ENCODE measurements around the gene SHMT2. TPM values are rescaled to one million over a fixed set of nuclear protein-coding genes. Genes with fewer than 3 reads are reported as not detected.

The SHMT2 gene
- total RNA-seq, 1 experiment from 2014 or later = 421 TPM

- Mint-ChIP-seq H3K27ac (ENCODE audit: low read depth, unreplicated experiment) (no peak overlapping the region), H3K27me3 (ENCODE audit: insufficient read depth, unreplicated experiment) (no peaks in the 10 kb centered on the region), H3K4me1 (ENCODE audit: insufficient read depth, unreplicated experiment) (no peaks in the 10 kb centered on the region), H3K4me3 (ENCODE audit: unreplicated experiment) (no peak overlapping the region), H3K9me3 (ENCODE audit: unreplicated experiment) (no peaks in the 10 kb centered on the region), H3K36me3 (ENCODE audit: insufficient read depth, unreplicated experiment) (peaks cover 29% of the 10 kb centered on the region)
- no peak for TF ChIP-seq CTCF (IDR thresholded peaks at IDR 0.05; ENCODE audit: unreplicated experiment)
- intact Hi-C loops (cut with micrococcal nuclease) = no loop called here
- ChIA-PET CTCF (interaction anchor here (0.6 to 5.2 kb wide), 2 partner anchors 9 to 69 kb away, joined by 3 to 20 read pairs; no protein-coding TSS in a partner anchor), POLR2A (no interaction called here)
- DNase-seq (ENCODE audit: unreplicated experiment) = no peak
- no TSS peak for BruUV-seq (replicated peaks)
Observed at GRCh38 chr12:57192920-57193319, 36.6 kb upstream of the SHMT2 start.

GRCh38 chr12:57193706-57194245 lies 35.7 kb upstream of the SHMT2 start:
- intact Hi-C loops (cut with micrococcal nuclease) = no loop called here
- Mint-ChIP-seq H3K4me3 (ENCODE audit: unreplicated experiment) (no peak overlapping the region), H3K4me1 (ENCODE audit: insufficient read depth, unreplicated experiment) (no peaks in the 10 kb centered on the region), H3K27me3 (ENCODE audit: insufficient read depth, unreplicated experiment) (no peaks in the 10 kb centered on the region), H3K27ac (ENCODE audit: low read depth, unreplicated experiment) (no peak overlapping the region), H3K9me3 (ENCODE audit: unreplicated experiment) (no peaks in the 10 kb centered on the region), H3K36me3 (ENCODE audit: insufficient read depth, unreplicated experiment) (peaks cover 23% of the 10 kb centered on the region)
- CTCF ChIA-PET = interaction anchor here (0.7 to 5.2 kb wide), 2 partner anchors 21 to 70 kb away, joined by 3 to 20 read pairs; no protein-coding TSS in a partner anchor
- no peak for TF ChIP-seq CTCF (IDR thresholded peaks at IDR 0.05; ENCODE audit: unreplicated experiment)
- BruUV-seq (replicated peaks) = no TSS peak
- no peak for DNase-seq (ENCODE audit: unreplicated experiment)
- POLR2A ChIA-PET = no interaction called here

- no peaks in the 10 kb centered on the region for H3K9me3 Mint-ChIP-seq (ENCODE audit: unreplicated experiment)
- ChIA-PET POLR2A (no interaction called here), CTCF (interaction anchor here (0.7 to 5.2 kb wide), 2 partner anchors 22 to 70 kb away, joined by 3 to 20 read pairs; no protein-coding TSS in a partner anchor)
- peaks cover 23% of the 10 kb centered on the region for H3K36me3 Mint-ChIP-seq (ENCODE audit: insufficient read depth, unreplicated experiment)
- no peak overlapping the region for H3K4me3 Mint-ChIP-seq (ENCODE audit: unreplicated experiment)
- H3K27me3 Mint-ChIP-seq (ENCODE audit: insufficient read depth, unreplicated experiment) = no peaks in the 10 kb centered on the region
- no peak for DNase-seq (ENCODE audit: unreplicated experiment)
- no peak for TF ChIP-seq CTCF (IDR thresholded peaks at IDR 0.05; ENCODE audit: unreplicated experiment)
- BruUV-seq (replicated peaks) = no TSS peak
- H3K27ac Mint-ChIP-seq (ENCODE audit: low read depth, unreplicated experiment) = no peak overlapping the region
- intact Hi-C loops (cut with micrococcal nuclease) = no loop called here
- H3K4me1 Mint-ChIP-seq (ENCODE audit: insufficient read depth, unreplicated experiment) = no peaks in the 10 kb centered on the region
Observed at GRCh38 chr12:57194253-57194652, 35.3 kb upstream of the SHMT2 start.

- intact Hi-C loops (cut with micrococcal nuclease) = no loop called here
- no peak for DNase-seq (ENCODE audit: unreplicated experiment)
- BruUV-seq (replicated peaks) = no TSS peak
- Mint-ChIP-seq H3K27ac (ENCODE audit: low read depth, unreplicated experiment) (no peak overlapping the region), H3K36me3 (ENCODE audit: insufficient read depth, unreplicated experiment) (peaks cover 19% of the 10 kb centered on the region), H3K27me3 (ENCODE audit: insufficient read depth, unreplicated experiment) (no peaks in the 10 kb centered on the region), H3K4me3 (ENCODE audit: unreplicated experiment) (no peak overlapping the region), H3K4me1 (ENCODE audit: insufficient read depth, unreplicated experiment) (no peaks in the 10 kb centered on the region), H3K9me3 (ENCODE audit: unreplicated experiment) (no peaks in the 10 kb centered on the region)
- CTCF ChIA-PET = interaction anchor here (5.2 kb wide), 1 partner anchor 71 kb away, joined by 20 read pairs; no protein-coding TSS in a partner anchor
- no peak for TF ChIP-seq CTCF (IDR thresholded peaks at IDR 0.05; ENCODE audit: unreplicated experiment)
- POLR2A ChIA-PET = no interaction called here
Observed at GRCh38 chr12:57195186-57195585, 34.3 kb upstream of the SHMT2 start.
